GM12878 (cell line): Measurements from ENCODE around the gene VGF. TPM values are rescaled to one million over a fixed set of nuclear protein-coding genes. Genes with fewer than 3 reads are reported as not detected.
A peak's percentile ranks its signal among the peaks of the same experiment; 100 is the strongest.

ENCODE experiments used
- BCLAF1 ChIP-seq: fragments of 450-650 bp; IDR thresholded peaks from 2 replicates; pipeline ENCODE4 v1.6.1; 2017; ENCODE audit warnings: antibody characterized with exemption, mild to moderate bottlenecking, moderate library complexity
- CHD1 ChIP-seq: IDR thresholded peaks from 2 replicates; pipeline ENCODE4 v1.6.1; 2012; ENCODE audit warnings: low read depth, low read length, improper control_type of control experiment
- EGR1 ChIP-seq, 2 experiments: IDR thresholded peaks; 1 replicate in 1 of 2; 2 replicates in 1 of 2; pipeline ENCODE4 v1.6.1; 2011 to 2012; ENCODE audit warnings: low read depth in 2 of 2, low read length in 2 of 2, borderline replicate concordance in 1 of 2, mild to moderate bottlenecking in 1 of 2, moderate library complexity in 1 of 2
- ESRRA ChIP-seq: IDR thresholded peaks from 2 replicates; pipeline ENCODE4 v1.6.1; 2012; ENCODE audit warnings: mild to moderate bottlenecking, low read length, improper control_type of control experiment
- FOS ChIP-seq: IDR thresholded peaks from 3 replicates; pipeline ENCODE4 v1.6.1; 2011; ENCODE audit warnings: borderline replicate concordance; ENCODE audit not compliant: insufficient read length; ENCODE audit errors: extremely low read depth
- GATAD2B ChIP-seq: fragments of 450-650 bp; conservative IDR thresholded peaks from 2 replicates; pipeline ENCODE4 v1.6.1; 2017; ENCODE audit warnings: low read depth, mild to moderate bottlenecking, moderate library complexity
- LARP7 ChIP-seq: fragments of 450-650 bp; IDR thresholded peaks from 2 replicates; pipeline ENCODE4 v1.6.1; 2017; ENCODE audit warnings: mild to moderate bottlenecking
- MXI1 ChIP-seq: fragments of 150-350 bp; IDR thresholded peaks from 2 replicates; pipeline ENCODE4 v1.6.1; 2011; ENCODE audit warnings: low read depth, mild to moderate bottlenecking, inconsistent platforms, low read length, improper control_type of control experiment
- NBN ChIP-seq: fragments of 450-650 bp; IDR thresholded peaks from 2 replicates; pipeline ENCODE4 v1.6.1; 2016
- NFIC ChIP-seq: IDR thresholded peaks from 2 replicates; pipeline ENCODE4 v1.6.1; 2012; ENCODE audit warnings: low read depth, mild to moderate bottlenecking, inconsistent platforms, low read length, moderate library complexity
- NR2C1 ChIP-seq: fragments of 450-650 bp; IDR thresholded peaks from 2 replicates; pipeline ENCODE4 v1.6.1; 2017; ENCODE audit warnings: antibody characterized with exemption, mild to moderate bottlenecking, moderate library complexity
- NR2C2 ChIP-seq: IDR thresholded peaks from 2 replicates; pipeline ENCODE4 v1.6.1; 2011; ENCODE audit warnings: borderline replicate concordance, low read depth; ENCODE audit not compliant: control insufficient read depth, insufficient read length
- PKNOX1 ChIP-seq: fragments of 450-650 bp; IDR thresholded peaks from 2 replicates; pipeline ENCODE4 v1.6.1; 2016; ENCODE audit warnings: mild to moderate bottlenecking
- RAD21 ChIP-seq: IDR thresholded peaks from 2 replicates; pipeline ENCODE4 v1.6.1; 2011; ENCODE audit warnings: mild to moderate bottlenecking, low read depth, low read length, moderate library complexity; ENCODE audit not compliant: insufficient read depth
- SREBF2 ChIP-seq: IDR thresholded peaks from 2 replicates; pipeline ENCODE4 v1.6.1; 2012; ENCODE audit warnings: mild to moderate bottlenecking, low read length
- TBL1XR1 ChIP-seq: IDR thresholded peaks from 2 replicates; pipeline ENCODE4 v1.6.1; 2012; ENCODE audit warnings: low read depth, low read length, improper control_type of control experiment
- ZBTB11 ChIP-seq: fragments of 450-650 bp; formaldehyde crosslinking; IDR thresholded peaks from 2 replicates; pipeline ENCODE4 v1.5.0; 2022; ENCODE audit warnings: mild to moderate bottlenecking, missing genetic modification characterization
- ZNF592 ChIP-seq: fragments of 450-650 bp; IDR thresholded peaks from 2 replicates; pipeline ENCODE4 v1.6.1; 2017; ENCODE audit warnings: mild to moderate bottlenecking, moderate library complexity
- ZSCAN29 ChIP-seq: fragments of 450-650 bp; IDR thresholded peaks from 2 replicates; pipeline ENCODE4 v1.6.1; 2017; ENCODE audit warnings: mild to moderate bottlenecking, moderate library complexity
- polyA plus RNA-seq, 11 experiments: library from polyadenylated mRNA; depleted of rRNA in 4 of 11; unstranded in 6 of 11; stranded (reverse) in 5 of 11; fragments of >200 nt; fragmentation: Nextera tagmentation in 4 of 11; fragmentation: Illumina TruSeq in 1 of 11; extraction: Ambion mirVana in 4 of 11; extraction: Trizol in 1 of 11; gene quantifications; 1 replicate in 1 of 11; 2 replicates in 10 of 11; pipeline versions ENCODE4 v1.2.1 to v1.2.3, GENCODE V29; 2011 to 2016; ENCODE audit warnings: inconsistent platforms in 2 of 11, missing spikeins in 2 of 11, low read depth in 1 of 11
- total RNA-seq, 4 experiments: library from RNA; depleted of rRNA in 3 of 4; stranded (reverse); fragments of >200 nt in 3 of 4; fragmentation: Illumina TruSeq in 1 of 4; extraction: Trizol in 1 of 4; gene quantifications; 2 replicates each; pipeline versions ENCODE4 v1.2.1 to v1.2.3, GENCODE V29; 2013 to 2021

VGF gene
- total and polyA plus RNA-seq, 10 of the 15 experiments (the other 5 are each of a cell fraction or from before 2014, with no cell fraction given), result 0.09 to 0.25 (median 0.17) TPM; not detected in 6

GRCh38 chr7:101169838-101170551, 4.6 kb upstream of the VGF start (continued):
- TF ChIP-seq PKNOX1, result no peak
- no peak for TF ChIP-seq LARP7
- TF ChIP-seq NR2C2, result no peak
- no peak for TF ChIP-seq NFIC
- no peak for TF ChIP-seq TBL1XR1
- no peak for TF ChIP-seq CHD1
- TF ChIP-seq NBN, result no peak
- TF ChIP-seq EGR1 (IDR thresholded peaks at IDR 0.05; ENCODE audit: borderline replicate concordance in 1 of 2, low read depth in 2 of 2, low read length in 2 of 2), result peak in 1 of 2 experiments; percentile 97; a peak in 2 of 3 replicates
- TF ChIP-seq ZSCAN29, result no peak
- TF ChIP-seq ESRRA, result no peak
- TF ChIP-seq NR2C1, result no peak
- TF ChIP-seq GATAD2B, result 0 out of 2 replicates have a peak, but pooled peaks have one; percentile 53
- TF ChIP-seq ZNF592, result no peak
- TF ChIP-seq ZBTB11 (CRISPR knock-in tag), result no peak
- TF ChIP-seq MXI1, result 0 out of 2 replicates have a peak, but pooled peaks have one; percentile 17
- TF ChIP-seq FOS, result no peak
- TF ChIP-seq BCLAF1, result no peak
- no peak for TF ChIP-seq SREBF2
- TF ChIP-seq RAD21, result peak; percentile 63
